Left ventricle myocardium inferior (tissue), 1 donor: Measurements from ENCODE around the gene OR8B12. TPM values are rescaled to one million over a fixed set of nuclear protein-coding genes. Genes with fewer than 3 reads are reported as not detected.

Experiments
- DNase-seq: peaks from one replicate; pipeline ENCODE4 v3.0.0-alpha.2; 2020
- H3K27ac ChIP-seq: fragments of 200-600 bp; replicated peaks from 2 replicates; pipeline ENCODE4 v1.8.0; 2021
- H3K27me3 ChIP-seq: fragments of 200-600 bp; 2 replicates; pipeline ENCODE4 v1.8.0; 2021; ENCODE audit warnings: low read depth
- H3K36me3 ChIP-seq: fragments of 200-600 bp; 2 replicates; pipeline ENCODE4 v1.8.0; 2021
- H3K4me1 ChIP-seq: fragments of 200-600 bp; 2 replicates; pipeline ENCODE4 v1.8.0; 2021
- H3K4me3 ChIP-seq: fragments of 200-600 bp; 2 replicates; pipeline ENCODE4 v1.8.0; 2021; ENCODE audit warnings: mild to moderate bottlenecking, moderate library complexity
- H3K9me3 ChIP-seq: fragments of 200-600 bp; replicated peaks from 2 replicates; pipeline ENCODE4 v1.8.0; 2021
- CTCF ChIP-seq: fragments of 200-600 bp; IDR thresholded peaks from 2 replicates; pipeline ENCODE4 v1.8.0; 2021; ENCODE audit warnings: antibody characterized with exemption, mild to moderate bottlenecking, borderline replicate concordance
- intact Hi-C: fragments of 100-400 bp; cut with micrococcal nuclease; formaldehyde crosslinking; loops from one replicate; pipeline ENCODE4 v1.11.0; 2022
- total RNA-seq: library from RNA; stranded (reverse); fragmentation: NEBNext Ultra II Directional; extraction: Animal tissue kit (Norgen Biotek cat#: 25700); gene quantifications from one replicate; pipeline ENCODE4 v1.2.1, GENCODE V29; 2021
- donor health status: DM: no; HTN: yes; CAD: no; lungs with severe emphysema.

The OR8B12 gene
- total RNA-seq, 1 donor from 2014 or later: not detected

GRCh38 chr11:124570160-124570559 lies 26.7 kb upstream of the OR8B12 start:
- Histone ChIP-seq H3K9me3 (peaks cover 13% of the 10 kb centered on the region), H3K27ac (no peak overlapping the region)

GRCh38 chr11:124569697-124570096 lies 26.2 kb upstream of the OR8B12 start, which contains the start of gene OR8A1:
Gene OR8A1, plus strand, starts transcription at chr11:124569997. Its CDS starts 123 bp downstream, at chr11:124570120.
- no peak for DNase-seq
- TF ChIP-seq CTCF: no peak
- no peak within 1 kb of the TSS for H3K27ac ChIP-seq
- no peak within 1 kb of the TSS for H3K4me3 ChIP-seq
- H3K27me3 ChIP-seq: peaks cover 9% of the 10 kb centered on the region
- intact Hi-C loops: no loop called here
- H3K4me1 ChIP-seq: no peaks in the 10 kb centered on the region
- H3K36me3 ChIP-seq: no peaks in the 10 kb centered on the region
- H3K9me3 ChIP-seq: peaks cover 10% of the 10 kb centered on the region

More at GRCh38 chr11:124570160-124570559, 26.7 kb upstream of the OR8B12 start:
- Histone ChIP-seq H3K4me3 (no peak overlapping the region), H3K36me3 (no peaks in the 10 kb centered on the region), H3K4me1 (no peaks in the 10 kb centered on the region), H3K27me3 (peaks cover 6% of the 10 kb centered on the region)
- no peak for DNase-seq
- no peak for TF ChIP-seq CTCF
- intact Hi-C loops: no loop called here

GRCh38 chr11:124556828-124557227 lies 13.4 kb upstream of the OR8B12 start:
- Histone ChIP-seq H3K27me3 (no peaks in the 10 kb centered on the region), H3K4me3 (no peak overlapping the region), H3K4me1 (no peaks in the 10 kb centered on the region), H3K36me3 (no peaks in the 10 kb centered on the region), H3K9me3 (peaks cover 7% of the 10 kb centered on the region), H3K27ac (no peak overlapping the region)
- DNase-seq: no peak
- TF ChIP-seq CTCF: no peak
- intact Hi-C loops: no loop called here

- intact Hi-C loops: no loop called here
Observed at GRCh38 chr11:124551987-124552386, 8.5 kb upstream of the OR8B12 start.

GRCh38 chr11:124551189-124551588 lies 7.7 kb upstream of the OR8B12 start:
- no peak for TF ChIP-seq CTCF
- no peaks in the 10 kb centered on the region for H3K27me3 ChIP-seq
- H3K36me3 ChIP-seq: no peaks in the 10 kb centered on the region
- H3K27ac ChIP-seq: no peak overlapping the region
- peaks cover 7% of the 10 kb centered on the region for H3K9me3 ChIP-seq
- H3K4me1 ChIP-seq: no peaks in the 10 kb centered on the region
- DNase-seq: no peak
- intact Hi-C loops: no loop called here
- no peak overlapping the region for H3K4me3 ChIP-seq

More at GRCh38 chr11:124551987-124552386, 8.5 kb upstream of the OR8B12 start:
- no peak for DNase-seq
- Histone ChIP-seq H3K27ac (no peak overlapping the region), H3K27me3 (no peaks in the 10 kb centered on the region), H3K36me3 (no peaks in the 10 kb centered on the region), H3K4me3 (no peak overlapping the region), H3K4me1 (no peaks in the 10 kb centered on the region), H3K9me3 (peaks cover 7% of the 10 kb centered on the region)
- TF ChIP-seq CTCF: no peak
